Measurements from ENCODE around the gene KHDRBS2. TPM values are rescaled to one million over a fixed set of nuclear protein-coding genes. Genes with fewer than 3 reads are reported as not detected.

KHDRBS2 gene
- total RNA-seq = not detected
- long read RNA-seq = 0 reads

- intact Hi-C loops (cut with micrococcal nuclease) = no loop called here
- TF ChIP-seq CTCF (IDR thresholded peaks at IDR 0.05; ENCODE audit: borderline replicate concordance) = no peak
- H3K9me3 ChIP-seq (replicated peaks) = no peaks in the 10 kb centered on the region
- peak within 1 kb of the TSS; percentile 56 for H3K4me3 ChIP-seq
- H3K36me3 ChIP-seq = no peaks in the 10 kb centered on the region
- peaks cover 45% of the 10 kb centered on the region for H3K27me3 ChIP-seq (ENCODE audit: low read depth)
- DNase-seq = peak; percentile 76
- peaks cover 12% of the 10 kb centered on the region for H3K4me1 ChIP-seq
- no peak within 1 kb of the TSS for H3K27ac ChIP-seq (replicated peaks)
These were observed at the start of gene KHDRBS2 for GRCh38 chr6:62285612-62286469. TSS of gene KHDRBS2 (minus strand) at chr6:62286225.

DNA sequence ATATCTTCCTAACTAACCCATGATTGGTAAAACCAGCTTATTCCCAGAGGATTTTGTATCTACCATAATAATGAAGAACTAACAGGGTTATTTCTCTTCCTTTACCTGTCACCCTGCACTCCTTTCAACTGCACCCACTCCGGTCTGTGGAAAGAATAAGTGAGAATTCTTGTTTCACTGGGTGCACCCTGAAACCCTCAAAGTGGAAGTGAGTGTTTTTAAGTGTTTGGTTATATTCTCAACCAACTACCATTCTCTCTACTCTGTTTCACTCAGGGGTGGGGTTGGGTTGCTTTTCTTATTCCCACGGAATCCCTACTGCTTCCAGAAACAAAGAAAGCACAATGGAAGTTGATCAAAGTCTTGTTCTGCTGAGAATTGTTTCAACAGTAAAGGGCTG, 42.6 kb upstream of the KHDRBS2 start:
- no peak for DNase-seq

GRCh38 chr6:62324834-62325233, 38.8 kb upstream of the KHDRBS2 start:
- no peak overlapping the region for H3K27ac ChIP-seq (replicated peaks)
- TF ChIP-seq CTCF (IDR thresholded peaks at IDR 0.05; ENCODE audit: borderline replicate concordance) = no peak

More for the DNA sequence above, 42.6 kb upstream of the KHDRBS2 start:
- Histone ChIP-seq H3K27me3 (ENCODE audit: low read depth) (no peaks in the 10 kb centered on the region), H3K4me1 (no peaks in the 10 kb centered on the region), H3K9me3 (replicated peaks) (peaks cover 18% of the 10 kb centered on the region), H3K36me3 (no peaks in the 10 kb centered on the region), H3K27ac (replicated peaks) (no peak overlapping the region), H3K4me3 (no peak overlapping the region)
- intact Hi-C loops (cut with micrococcal nuclease) = no loop called here
- no peak for TF ChIP-seq CTCF (IDR thresholded peaks at IDR 0.05; ENCODE audit: borderline replicate concordance)

GRCh38 chr6:62323818-62324431, 37.9 kb upstream of the KHDRBS2 start:
- Histone ChIP-seq H3K4me1 (no peaks in the 10 kb centered on the region), H3K9me3 (replicated peaks) (peaks cover 4% of the 10 kb centered on the region), H3K27me3 (ENCODE audit: low read depth) (no peaks in the 10 kb centered on the region), H3K27ac (replicated peaks) (no peak overlapping the region), H3K4me3 (no peak overlapping the region), H3K36me3 (no peaks in the 10 kb centered on the region)
- no peak for DNase-seq
- intact Hi-C loops (cut with micrococcal nuclease) = no loop called here
- TF ChIP-seq CTCF (IDR thresholded peaks at IDR 0.05; ENCODE audit: borderline replicate concordance) = no peak

More at GRCh38 chr6:62324834-62325233, 38.8 kb upstream of the KHDRBS2 start:
- no peak for DNase-seq
- Histone ChIP-seq H3K4me1 (no peaks in the 10 kb centered on the region), H3K4me3 (no peak overlapping the region), H3K36me3 (no peaks in the 10 kb centered on the region), H3K9me3 (replicated peaks) (no peaks in the 10 kb centered on the region), H3K27me3 (ENCODE audit: low read depth) (no peaks in the 10 kb centered on the region)
- intact Hi-C loops (cut with micrococcal nuclease) = no loop called here

GRCh38 chr6:62298745-62299392, 12.8 kb upstream of the KHDRBS2 start:
- Histone ChIP-seq H3K27ac (replicated peaks) (no peak overlapping the region), H3K36me3 (no peaks in the 10 kb centered on the region), H3K4me3 (no peak overlapping the region), H3K4me1 (no peaks in the 10 kb centered on the region), H3K9me3 (replicated peaks) (peaks cover 18% of the 10 kb centered on the region), H3K27me3 (ENCODE audit: low read depth) (no peaks in the 10 kb centered on the region)
- no peak for DNase-seq
- intact Hi-C loops (cut with micrococcal nuclease) = no loop called here
- TF ChIP-seq CTCF (IDR thresholded peaks at IDR 0.05; ENCODE audit: borderline replicate concordance) = no peak
